ENCODE measurements around the gene ZNF107.
"Not testable (repeated sequence)": the region's sequence is repeated elsewhere in the genome, so short reads cannot be mapped to it uniquely, and the experiment has no call there.

Gene ZNF107

GRCh38 chr7:64738403-64738802 is 72.5 kb downstream of the ZNF107 start:
- DNase-seq, result not testable (repeated sequence)

GRCh38 chr7:64738953-64739352 is 73.0 kb downstream of the ZNF107 start:
- DNase-seq, result not testable (repeated sequence)

GRCh38 chr7:64744680-64745079 is 78.7 kb downstream of the ZNF107 start:
- DNase-seq, result no peak

GRCh38 chr7:64747802-64748201 is 81.9 kb downstream of the ZNF107 start:
- no peak for DNase-seq

GRCh38 chr7:64753032-64753431 is 87.1 kb downstream of the ZNF107 start:
- no peak for DNase-seq

GRCh38 chr7:64755865-64756264 is 89.9 kb downstream of the ZNF107 start:
- no peak for DNase-seq

GRCh38 chr7:64758151-64758550 is 92.2 kb downstream of the ZNF107 start:
- no peak for DNase-seq
